Fibroblast of villous mesenchyme (primary cell): ENCODE data around the gene SPTB. TPM values are rescaled to one million over a fixed set of nuclear protein-coding genes. Genes with fewer than 3 reads are reported as not detected.

Experiments used
- DNase-seq: peaks from one replicate; pipeline ENCODE4 v3.0.0-alpha.2; 2010; ENCODE audit warnings: low read depth
- H3K4me3 ChIP-seq: 2 replicates; pipeline ENCODE4 v1.5.1; 2011; ENCODE audit warnings: low read depth, mild to moderate bottlenecking, low read length
- CTCF ChIP-seq: IDR thresholded peaks from 2 replicates; pipeline ENCODE4 v1.5.1; 2012; ENCODE audit warnings: low read depth, mild to moderate bottlenecking, low read length; ENCODE audit not compliant: insufficient read depth
- small RNA-seq: library from RNA; depleted of rRNA; stranded (forward); fragments of <200 nt; gene quantifications from one replicate; pipeline ENCODE3, GENCODE V24; 2012
- total RNA-seq: library from RNA; depleted of rRNA; stranded (reverse); fragments of >200 nt; gene quantifications from 2 replicates; pipeline ENCODE4 v1.2.3, GENCODE V29; 2012

The SPTB gene
- total RNA-seq, 1 donor: under 0.01 TPM

GRCh38 chr14:64696355-64696857 is 183.3 kb downstream of the SPTB start:
- no peak for TF ChIP-seq CTCF
- H3K4me3 ChIP-seq: no peak overlapping the region
- DNase-seq: peak; percentile 70

Small RNAs within 50 kb of the gene (small RNA-seq; reads per million reads assigned to genes)
- gene RPPH1-2P: not detected

Other genes with a start within 250 kb of the SPTB start
- 8.7 and 11.2 TPM in 2 replicates for gene PLEKHG3, start 175.5 kb downstream of the SPTB start, total RNA-seq
- 45.8 and 47.0 TPM in 2 replicates for gene CHURC1, start 34.5 kb upstream of the SPTB start, total RNA-seq
- gene GPX2, start 62.8 kb upstream of the SPTB start, total RNA-seq: not detected in 2 replicates
- 3.5 and 4.2 TPM in 2 replicates for gene RAB15, start 92.4 kb upstream of the SPTB start, total RNA-seq
- 11.6 and 12.1 TPM in 2 replicates for gene FNTB, start 107.0 kb upstream of the SPTB start, total RNA-seq
- gene MAX, start 222.6 kb upstream of the SPTB start, total RNA-seq: 53.5 and 57.9 TPM in 2 replicates